Activated T-cell treated with anti-CD3 and anti-CD28 coated beads, Interleukin-2, amount 50 U/mL, for 24 hours (primary cell): Measurements from ENCODE around the gene PKIG.
"Not testable (repeated sequence)": the region's sequence is repeated elsewhere in the genome, so short reads cannot be mapped to it uniquely, and the experiment has no call there.

Experiments
- DNase-seq: peaks from one replicate; pipeline ENCODE4 v3.0.0-alpha.2; 2020
- H3K27ac Mint-ChIP-seq: 2 replicates; pipeline ENCODE4 v1.8.0; 2020; ENCODE audit warnings: mild to moderate bottlenecking, mixed read lengths
- H3K27me3 Mint-ChIP-seq: 2 replicates; pipeline ENCODE4 v1.8.0; 2020; ENCODE audit warnings: mixed read lengths
- H3K36me3 Mint-ChIP-seq: 2 replicates; pipeline ENCODE4 v1.8.0; 2020; ENCODE audit warnings: low read depth, mixed read lengths
- H3K4me1 Mint-ChIP-seq: 2 replicates; pipeline ENCODE4 v1.8.0; 2020; ENCODE audit warnings: low read depth, mixed read lengths
- H3K4me3 Mint-ChIP-seq: 2 replicates; pipeline ENCODE4 v1.8.0; 2020; ENCODE audit warnings: mild to moderate bottlenecking, moderate library complexity, mixed read lengths
- H3K9me3 Mint-ChIP-seq: 2 replicates; pipeline ENCODE4 v1.8.0; 2020; ENCODE audit warnings: mixed read lengths

The PKIG gene

GRCh38 chr20:44654210-44654609 is 71.8 kb downstream of the PKIG start:
- peaks cover 26% of the 10 kb centered on the region for H3K4me1 Mint-ChIP-seq
- H3K36me3 Mint-ChIP-seq, H3K27me3 Mint-ChIP-seq, H3K27ac Mint-ChIP-seq, H3K4me3 Mint-ChIP-seq, DNase-seq, H3K9me3 Mint-ChIP-seq: not testable (repeated sequence)

GRCh38 chr20:44656448-44656847 is 74.1 kb downstream of the PKIG start:
- DNase-seq, result no peak
- Mint-ChIP-seq H3K4me3 (no peak overlapping the region), H3K9me3 (no peaks in the 10 kb centered on the region), H3K27ac (no peak overlapping the region), H3K27me3 (no peaks in the 10 kb centered on the region), H3K36me3 (no peaks in the 10 kb centered on the region), H3K4me1 (peaks cover 11% of the 10 kb centered on the region)

DNA sequence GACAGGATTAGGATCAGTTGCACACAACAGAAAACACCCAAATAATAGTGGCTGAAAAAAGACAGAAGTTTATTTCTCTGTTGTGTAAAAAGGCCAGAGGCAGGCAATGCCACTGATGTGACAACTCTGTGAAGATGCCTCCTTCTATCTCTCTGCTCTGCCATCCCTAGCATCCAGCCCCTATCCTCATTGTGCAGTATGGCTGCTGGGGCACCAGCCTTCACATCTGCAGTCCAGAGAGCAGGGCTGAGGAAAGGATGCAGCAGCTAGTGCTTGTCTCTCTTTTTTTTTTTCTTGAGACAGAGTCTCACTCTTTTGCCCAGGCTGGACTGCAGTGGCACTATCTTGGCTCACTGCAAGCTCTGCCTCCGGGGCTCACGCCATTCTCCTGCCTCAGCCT is 75.5 kb downstream of the PKIG start:
- Mint-ChIP-seq H3K4me3 (no peak overlapping the region), H3K27ac (no peak overlapping the region), H3K9me3 (no peaks in the 10 kb centered on the region), H3K36me3 (no peaks in the 10 kb centered on the region), H3K27me3 (no peaks in the 10 kb centered on the region), H3K4me1 (peaks cover 7% of the 10 kb centered on the region)
- no peak for DNase-seq

DNA sequence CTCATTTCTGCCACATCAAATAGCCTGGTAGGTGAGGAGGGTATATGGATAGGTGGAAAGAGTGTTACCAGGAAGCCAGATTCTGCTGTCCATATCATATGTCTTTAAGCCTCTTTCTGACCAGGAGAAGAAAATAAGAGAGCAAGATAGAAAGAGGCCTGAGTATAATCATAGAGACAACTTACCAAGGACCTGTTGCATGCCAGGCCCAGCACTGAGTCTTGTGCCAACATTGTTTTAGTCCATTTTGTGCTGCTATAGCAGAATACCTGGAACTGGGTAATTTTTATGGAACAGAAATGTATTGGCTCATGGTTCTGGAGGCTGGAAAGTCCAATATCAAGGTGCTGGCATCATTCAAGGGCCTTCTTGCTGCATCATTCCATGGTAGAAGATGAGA is 76.4 kb downstream of the PKIG start:
- no peaks in the 10 kb centered on the region for H3K27me3 Mint-ChIP-seq
- no peak overlapping the region for H3K4me3 Mint-ChIP-seq
- H3K9me3 Mint-ChIP-seq, result no peaks in the 10 kb centered on the region
- H3K36me3 Mint-ChIP-seq, result no peaks in the 10 kb centered on the region
- H3K27ac Mint-ChIP-seq, result no peak overlapping the region
- no peak for DNase-seq
- peaks cover 2% of the 10 kb centered on the region for H3K4me1 Mint-ChIP-seq

GRCh38 chr20:44659931-44660330 is 77.6 kb downstream of the PKIG start:
- Mint-ChIP-seq H3K4me3 (no peak overlapping the region), H3K9me3 (no peaks in the 10 kb centered on the region), H3K27me3 (no peaks in the 10 kb centered on the region), H3K36me3 (no peaks in the 10 kb centered on the region), H3K27ac (no peak overlapping the region), H3K4me1 (peaks cover 2% of the 10 kb centered on the region)
- DNase-seq, result no peak

DNA sequence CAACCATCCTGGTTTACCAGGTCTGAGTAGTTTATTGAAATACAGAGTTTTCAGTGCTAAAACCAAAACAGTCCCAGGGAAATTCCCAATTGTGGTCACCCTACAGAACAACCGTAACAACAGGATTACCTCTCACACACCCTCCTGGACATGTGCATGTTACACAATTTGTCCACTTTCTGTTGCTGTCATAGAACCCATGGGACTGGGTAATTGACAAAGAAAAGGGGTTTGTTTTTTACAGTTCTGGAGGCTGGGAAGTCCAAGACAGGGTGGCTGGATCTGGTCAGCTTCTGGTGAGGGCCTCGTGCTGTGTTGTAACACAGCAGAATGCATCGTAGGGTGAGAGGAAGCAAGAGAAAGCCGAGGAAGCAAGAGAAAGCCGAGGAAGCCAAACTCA is 78.2 kb downstream of the PKIG start:
- H3K27me3 Mint-ChIP-seq, result no peaks in the 10 kb centered on the region
- H3K4me3 Mint-ChIP-seq, result no peak overlapping the region
- no peaks in the 10 kb centered on the region for H3K9me3 Mint-ChIP-seq
- no peaks in the 10 kb centered on the region for H3K36me3 Mint-ChIP-seq
- no peak overlapping the region for H3K27ac Mint-ChIP-seq
- DNase-seq, result no peak
- peaks cover 2% of the 10 kb centered on the region for H3K4me1 Mint-ChIP-seq

DNA sequence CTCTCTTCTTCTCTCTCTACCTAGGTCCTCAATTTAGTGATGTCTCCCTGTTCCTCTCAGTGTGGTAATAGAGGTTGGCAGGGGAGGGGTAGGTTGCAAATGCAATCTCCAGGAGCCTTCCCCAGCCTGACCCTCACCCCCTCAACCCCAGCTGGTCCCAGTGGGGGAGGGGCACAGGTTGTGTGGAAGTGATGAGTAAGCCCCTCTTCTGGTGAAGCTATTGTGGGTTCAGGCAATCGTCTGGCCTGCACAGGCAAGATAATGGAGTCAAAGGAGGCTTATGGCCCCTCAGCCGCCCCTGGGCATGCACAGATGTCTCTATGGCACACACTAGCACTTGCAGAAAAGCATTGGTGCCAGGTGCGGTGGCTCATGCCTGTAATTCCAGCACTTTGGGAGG is 79.9 kb downstream of the PKIG start:
- no peak for DNase-seq
- Mint-ChIP-seq H3K27me3 (no peaks in the 10 kb centered on the region), H3K4me3 (no peak overlapping the region), H3K36me3 (no peaks in the 10 kb centered on the region), H3K4me1 (peaks cover 2% of the 10 kb centered on the region), H3K27ac (no peak overlapping the region), H3K9me3 (no peaks in the 10 kb centered on the region)

- no peak overlapping the region for H3K27ac Mint-ChIP-seq
- no peaks in the 10 kb centered on the region for H3K9me3 Mint-ChIP-seq
- peaks cover 2% of the 10 kb centered on the region for H3K4me1 Mint-ChIP-seq
- no peak overlapping the region for H3K4me3 Mint-ChIP-seq
- no peaks in the 10 kb centered on the region for H3K36me3 Mint-ChIP-seq
- no peaks in the 10 kb centered on the region for H3K27me3 Mint-ChIP-seq
- DNase-seq, result no peak
Observed at GRCh38 chr20:44664131-44664530, 81.8 kb downstream of the PKIG start.

DNA sequence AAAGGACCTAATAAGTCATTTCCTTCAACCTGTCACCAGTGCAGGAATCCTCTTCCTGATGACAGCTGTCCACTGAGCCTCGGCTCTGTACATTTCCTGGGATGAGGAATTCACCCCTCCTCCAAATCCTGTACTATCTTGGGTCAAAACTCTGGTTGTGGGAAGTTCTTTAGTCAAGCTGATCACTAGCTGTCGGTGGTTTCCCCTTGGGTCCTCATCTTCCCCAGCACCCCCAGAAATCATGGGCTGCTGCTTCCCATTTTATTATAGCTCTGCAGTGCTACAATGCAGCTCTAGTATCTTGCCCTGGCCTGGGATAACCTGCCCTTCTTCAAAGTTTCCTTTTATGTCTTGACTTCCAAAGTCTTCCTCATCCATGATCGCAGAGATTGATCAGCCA is 83.7 kb downstream of the PKIG start:
- Mint-ChIP-seq H3K4me3 (no peak overlapping the region), H3K36me3 (no peaks in the 10 kb centered on the region), H3K4me1 (peaks cover 14% of the 10 kb centered on the region), H3K9me3 (no peaks in the 10 kb centered on the region), H3K27me3 (no peaks in the 10 kb centered on the region), H3K27ac (no peak overlapping the region)
- DNase-seq, result no peak
